ENCODE data around the gene SLC15A3. TPM values are rescaled to one million over a fixed set of nuclear protein-coding genes. Genes with fewer than 3 reads are reported as not detected.

Gene SLC15A3
- polyA plus RNA-seq, 3 donors = 27.1 to 121 (median 35.0) TPM

- intact Hi-C loops (cut with micrococcal nuclease) = no loop called here
- H2AFZ ChIP-seq (ENCODE audit: insufficient read depth, low read depth, low read length, poor library complexity, severe bottlenecking) = no peak overlapping the region
- no peak overlapping the region for H3K9ac ChIP-seq (ENCODE audit: insufficient read depth, low read length, poor library complexity, severe bottlenecking)
- no peak for DNase-seq
- H3K4me3 ChIP-seq (replicated peaks in 1 of 3; ENCODE audit: low read depth in 2 of 3, low read length in 3 of 3) = no peak overlapping the region
- peaks cover 0 to 3% (median 1%) of the 10 kb centered on the region in 7 donors for H3K9me3 Mint-ChIP-seq
- H3K4me1 Mint-ChIP-seq = peaks cover 47% of the 10 kb centered on the region
- H4K20me1 ChIP-seq (ENCODE audit: insufficient read depth, low read length) = no peaks in the 10 kb centered on the region
- peaks cover 40 to 50% (median 45%) of the 10 kb centered on the region in 3 donors for H3K27me3 Mint-ChIP-seq (ENCODE audit: low read depth in 3 of 3)
- H3K79me2 ChIP-seq (ENCODE audit: insufficient read depth, low read length) = no peaks in the 10 kb centered on the region
- H3K27ac Mint-ChIP-seq = peak overlapping the region in 5 of 7 donors; percentile 20 to 77 (median 37)
- TF ChIP-seq CTCF (IDR thresholded peaks at IDR 0.05) = no peak
- peaks cover 24 to 34% of the 10 kb centered on the region in 2 donors for H3K27me3 ChIP-seq (ENCODE audit: control insufficient read depth in 2 of 2, insufficient read depth in 2 of 2, low read length in 2 of 2)
- no peak overlapping the region for H3K27ac ChIP-seq (ENCODE audit: low read depth in 1 of 2, low read length in 2 of 2)
- no peak overlapping the region for H3K4me2 ChIP-seq (replicated peaks; ENCODE audit: extremely low read depth, low read length, poor library complexity, severe bottlenecking)
- H3K36me3 ChIP-seq (replicated peaks in 1 of 2; ENCODE audit: control insufficient read depth in 1 of 2, insufficient read depth in 2 of 2, low read length in 2 of 2) = no peaks in the 10 kb centered on the region
- WGBS (ENCODE audit: insufficient coverage) = 100% methylated on average over 2 of the region's 4 CpGs
- H3K9me3 ChIP-seq (replicated peaks in 1 of 2; ENCODE audit: control insufficient read depth in 1 of 2, insufficient read depth in 1 of 2, low read length in 2 of 2) = no peaks in the 10 kb centered on the region
- H3K36me3 Mint-ChIP-seq = peaks cover 7 to 11% of the 10 kb centered on the region in 2 donors
- H3K4me1 ChIP-seq (ENCODE audit: control insufficient read depth in 1 of 2, insufficient read depth in 2 of 2, low read length in 2 of 2) = peaks cover 42 to 43% of the 10 kb centered on the region in 2 donors
- peak overlapping the region in 1 of 2 donors; percentile 47 for H3K4me3 Mint-ChIP-seq
These were observed 5.2 kb upstream of the SLC15A3 start for GRCh38 chr11:60957188-60957587.

- Mint-ChIP-seq H3K4me1 (peaks cover 50% of the 10 kb centered on the region), H3K27ac (peak overlapping the region; percentile 82 to 100 (median 99)), H3K27me3 (ENCODE audit: low read depth in 3 of 3) (peaks cover 30 to 37% (median 34%) of the 10 kb centered on the region in 3 donors), H3K36me3 (peaks cover 7 to 11% of the 10 kb centered on the region in 2 donors), H3K4me3 (peak overlapping the region; percentile 31 to 51), H3K9me3 (peaks cover 0 to 3% (median 1%) of the 10 kb centered on the region in 7 donors)
- Histone ChIP-seq H2AFZ (ENCODE audit: insufficient read depth, low read depth, low read length, poor library complexity, severe bottlenecking) (no peak overlapping the region), H4K20me1 (ENCODE audit: insufficient read depth, low read length) (peaks cover 6% of the 10 kb centered on the region), H3K9ac (ENCODE audit: insufficient read depth, low read length, poor library complexity, severe bottlenecking) (no peak overlapping the region), H3K36me3 (replicated peaks in 1 of 2; ENCODE audit: control insufficient read depth in 1 of 2, insufficient read depth in 2 of 2, low read length in 2 of 2) (no peaks in the 10 kb centered on the region), H3K79me2 (ENCODE audit: insufficient read depth, low read length) (peaks cover 12% of the 10 kb centered on the region), H3K27me3 (ENCODE audit: control insufficient read depth in 2 of 2, insufficient read depth in 2 of 2, low read length in 2 of 2) (peaks cover 15 to 18% of the 10 kb centered on the region in 2 donors), H3K9me3 (replicated peaks in 1 of 2; ENCODE audit: control insufficient read depth in 1 of 2, insufficient read depth in 1 of 2, low read length in 2 of 2) (no peaks in the 10 kb centered on the region), H3K4me1 (ENCODE audit: control insufficient read depth in 1 of 2, insufficient read depth in 2 of 2, low read length in 2 of 2) (peaks cover 45 to 50% of the 10 kb centered on the region in 2 donors), H3K4me2 (replicated peaks; ENCODE audit: extremely low read depth, low read length, poor library complexity, severe bottlenecking) (no peak overlapping the region), H3K4me3 (replicated peaks in 1 of 3; ENCODE audit: low read depth in 2 of 3, low read length in 3 of 3) (no peak overlapping the region), H3K27ac (ENCODE audit: low read depth in 1 of 2, low read length in 2 of 2) (peak overlapping the region; percentile 46 to 51)
- peak; percentile 70 to 83 (median 81) for DNase-seq
- no peak for TF ChIP-seq CTCF (IDR thresholded peaks at IDR 0.05)
- WGBS (ENCODE audit: insufficient coverage) = 70% methylated on average over 2 of the region's 5 CpGs
- intact Hi-C loops (cut with micrococcal nuclease) = loop anchor here in 1 of 2 donors (2.0 kb wide), 1 partner anchor 71 kb away; no protein-coding TSS in a partner anchor
These were observed 3.6 kb upstream of the SLC15A3 start for GRCh38 chr11:60955571-60955970.

Data from CD14-positive monocyte (primary cell).